Activated T-cell treated with anti-CD3 and anti-CD28 coated beads for 4 hours (primary cell): ENCODE data around the gene HDGFL3.
"Not testable (repeated sequence)": the region's sequence is repeated elsewhere in the genome, so short reads cannot be mapped to it uniquely, and the experiment has no call there.

ENCODE experiments used
- DNase-seq: peaks from one replicate; pipeline ENCODE4 v3.0.0-alpha.2; 2020

The HDGFL3 gene

DNA sequence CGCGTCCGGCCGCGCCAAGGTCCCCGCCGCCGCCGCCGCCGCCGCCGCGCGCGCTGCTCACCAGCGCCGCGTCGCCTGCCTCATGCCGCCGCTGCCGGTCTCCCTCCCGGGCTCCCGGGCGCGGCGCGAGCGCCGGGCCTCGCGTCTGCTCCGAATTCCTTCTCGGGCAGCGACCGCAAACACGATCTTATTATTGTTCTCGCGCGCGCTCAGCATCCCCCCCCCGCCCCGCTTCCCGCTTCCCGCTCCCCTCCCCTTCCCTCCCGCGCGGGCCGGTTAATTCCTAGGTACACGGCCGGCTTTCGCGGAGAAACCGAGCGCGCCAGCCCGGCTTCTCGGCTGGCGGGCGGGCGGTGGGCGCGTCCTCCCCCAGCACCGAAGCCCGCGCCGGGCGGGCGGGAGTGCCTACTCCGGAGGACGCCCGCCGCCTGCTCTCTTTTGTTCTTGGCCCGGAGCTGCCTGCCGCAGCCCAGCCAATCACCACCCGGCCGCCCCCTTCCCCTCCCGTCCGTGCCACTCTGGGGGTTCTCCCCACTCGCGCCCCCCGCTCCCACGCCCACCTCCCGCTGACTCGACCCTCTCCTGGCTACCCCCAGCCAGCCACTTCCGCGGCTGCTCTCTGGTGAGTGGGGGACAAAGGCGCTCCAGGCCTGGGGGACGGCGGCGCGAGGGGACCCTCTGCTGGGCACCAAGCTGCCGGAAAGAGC lies at the start of gene HDGFL3:
Gene HDGFL3, minus strand, starts transcription at position 164 of the 707 bp plus-strand sequence. CDS start 409 bp downstream, outside the sequence.
- DNase-seq: no peak

DNA sequence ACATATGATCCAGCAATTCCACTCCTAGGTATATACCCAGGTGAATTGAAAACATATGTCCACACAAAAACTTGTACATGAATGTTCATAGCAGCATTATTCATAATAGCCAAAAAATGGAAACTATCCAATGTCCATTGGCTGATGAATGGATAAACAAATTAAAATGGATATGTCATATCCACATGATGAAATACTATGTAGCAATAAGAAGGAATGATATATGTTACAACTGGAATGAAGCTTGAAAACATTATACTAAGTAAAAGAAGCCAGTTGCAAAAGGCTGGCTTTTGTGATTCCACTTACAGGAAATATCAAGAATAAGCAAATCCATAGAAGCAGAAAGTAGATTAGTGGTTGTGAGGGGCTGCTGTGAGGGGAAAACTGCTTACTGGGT lies 43.2 kb upstream of the HDGFL3 start:
- DNase-seq: no peak

DNA sequence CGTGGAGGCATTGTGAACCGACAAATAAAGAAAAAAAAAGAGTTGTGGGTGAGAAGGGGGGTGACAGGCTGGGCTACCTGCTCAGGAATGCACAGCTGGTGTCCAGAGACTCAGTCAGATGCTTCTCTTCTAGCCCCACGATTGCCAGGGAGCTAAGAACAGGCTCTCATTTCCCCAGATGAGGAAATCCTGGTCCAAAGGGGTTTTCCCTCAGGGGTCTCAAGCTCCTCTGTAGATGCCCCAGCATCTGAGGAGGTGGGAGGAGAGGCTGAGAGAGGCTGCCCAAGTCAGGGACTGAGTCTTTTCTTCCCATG lies 41.4 kb upstream of the HDGFL3 start:
- no peak for DNase-seq

DNA sequence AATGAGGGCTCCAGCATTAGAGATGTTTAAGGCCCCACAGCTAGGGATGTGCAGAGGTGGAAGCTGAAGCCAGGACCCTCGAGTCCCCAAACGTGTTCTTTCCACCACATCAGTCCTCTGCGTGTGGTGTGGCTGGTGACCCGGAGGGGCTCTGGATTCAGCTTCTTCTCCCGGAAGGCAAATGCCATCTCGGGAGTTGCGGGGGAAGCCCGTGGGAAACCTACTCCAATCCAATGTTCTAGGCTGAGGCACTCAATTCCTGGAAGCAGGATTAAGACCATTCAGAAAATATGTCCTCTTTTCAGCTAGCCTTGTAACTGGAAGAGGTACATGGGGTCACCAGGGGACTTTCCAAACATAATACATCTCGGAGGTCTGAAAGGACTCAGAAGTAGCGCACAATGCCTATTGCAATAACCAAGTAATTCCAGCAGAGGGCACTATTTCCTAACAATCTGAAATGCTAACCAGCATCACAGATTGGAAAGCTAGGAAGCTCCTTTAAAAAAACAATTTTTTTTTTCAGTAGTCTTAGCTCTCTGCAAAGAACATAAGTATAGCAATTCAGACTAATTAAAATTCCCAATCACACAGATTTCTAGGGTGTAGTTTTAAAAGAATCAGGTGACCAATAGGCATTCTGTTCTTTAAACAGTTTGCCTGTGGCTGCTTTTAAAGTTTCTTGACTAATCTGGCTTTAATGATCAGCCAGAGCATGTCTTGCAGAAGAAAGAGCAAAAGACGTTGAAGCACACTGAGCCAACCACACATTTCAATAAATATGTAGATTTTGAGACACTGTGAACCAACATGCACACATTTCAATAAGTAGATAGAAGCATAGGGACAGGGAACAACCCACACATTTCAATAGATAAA lies 40.8 kb upstream of the HDGFL3 start:
- peak; percentile 3 for DNase-seq

GRCh38 chr15:83243634-83244033 lies 36.0 kb upstream of the HDGFL3 start:
- no peak for DNase-seq

GRCh38 chr15:83230242-83230641 lies 22.6 kb upstream of the HDGFL3 start:
- no peak for DNase-seq

- DNase-seq: no peak
Observed at GRCh38 chr15:83225449-83225848, 17.8 kb upstream of the HDGFL3 start.

- not testable (repeated sequence) for DNase-seq
Observed at GRCh38 chr15:83221781-83222180, 14.2 kb upstream of the HDGFL3 start.

- no peak for DNase-seq
Observed at GRCh38 chr15:83219026-83219425, 11.4 kb upstream of the HDGFL3 start.

DNA sequence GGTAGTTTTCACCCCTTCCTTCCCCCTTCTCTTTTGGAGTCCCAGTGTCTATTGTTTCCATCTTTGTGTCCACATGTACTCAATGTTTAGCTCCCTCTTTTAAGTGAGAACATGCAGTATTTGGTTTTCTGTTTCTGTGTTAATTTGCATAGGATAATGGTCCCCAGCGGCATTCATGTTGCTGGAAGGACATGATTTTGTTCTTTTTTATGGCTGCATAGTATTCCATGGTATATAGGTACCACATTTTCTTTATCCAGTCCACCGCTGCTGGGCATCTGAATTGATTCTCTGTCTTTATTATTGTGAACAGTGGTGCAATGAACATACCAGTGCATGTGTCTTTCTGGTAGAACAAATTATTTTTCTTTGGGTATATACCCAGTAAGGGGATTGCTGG lies 7.7 kb upstream of the HDGFL3 start:
- no peak for DNase-seq

DNA sequence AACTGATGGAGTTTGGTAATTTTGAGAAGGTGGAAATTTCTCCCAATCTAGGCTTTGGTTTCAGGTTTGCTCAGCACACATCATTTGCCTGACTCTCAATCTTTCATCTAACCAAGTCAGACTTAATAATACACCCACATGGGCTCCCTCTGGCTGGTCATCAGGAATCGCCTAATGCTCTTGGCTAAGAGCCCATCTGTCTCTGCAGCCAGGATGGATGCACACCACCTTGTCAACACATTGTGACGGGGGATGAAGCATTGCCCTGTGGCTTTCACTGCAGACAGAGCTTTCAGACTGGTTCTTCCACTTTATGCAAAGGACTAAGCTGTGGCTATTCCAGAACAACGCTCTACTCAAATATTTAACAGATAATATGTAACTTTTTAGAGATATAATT lies 3.0 kb upstream of the HDGFL3 start:
- DNase-seq: no peak

- DNase-seq: no peak
Observed at GRCh38 chr15:83209333-83209732, 1.7 kb upstream of the HDGFL3 start.

DNA sequence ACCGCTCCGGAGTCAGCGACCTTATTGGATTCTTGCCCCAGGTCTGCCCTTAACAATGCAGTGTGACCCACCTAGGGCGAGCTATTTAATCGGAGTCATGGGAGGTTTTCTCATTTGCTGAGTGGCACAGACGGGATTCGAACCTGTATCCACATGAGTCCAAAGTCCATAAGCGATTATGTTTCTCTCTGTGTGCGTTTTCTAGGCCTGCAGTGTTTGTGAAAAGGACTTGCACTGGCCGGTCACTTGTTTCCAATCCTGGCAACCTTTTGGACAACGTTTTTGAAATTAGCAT lies 691 bp upstream of the HDGFL3 start:
- DNase-seq: no peak

DNA sequence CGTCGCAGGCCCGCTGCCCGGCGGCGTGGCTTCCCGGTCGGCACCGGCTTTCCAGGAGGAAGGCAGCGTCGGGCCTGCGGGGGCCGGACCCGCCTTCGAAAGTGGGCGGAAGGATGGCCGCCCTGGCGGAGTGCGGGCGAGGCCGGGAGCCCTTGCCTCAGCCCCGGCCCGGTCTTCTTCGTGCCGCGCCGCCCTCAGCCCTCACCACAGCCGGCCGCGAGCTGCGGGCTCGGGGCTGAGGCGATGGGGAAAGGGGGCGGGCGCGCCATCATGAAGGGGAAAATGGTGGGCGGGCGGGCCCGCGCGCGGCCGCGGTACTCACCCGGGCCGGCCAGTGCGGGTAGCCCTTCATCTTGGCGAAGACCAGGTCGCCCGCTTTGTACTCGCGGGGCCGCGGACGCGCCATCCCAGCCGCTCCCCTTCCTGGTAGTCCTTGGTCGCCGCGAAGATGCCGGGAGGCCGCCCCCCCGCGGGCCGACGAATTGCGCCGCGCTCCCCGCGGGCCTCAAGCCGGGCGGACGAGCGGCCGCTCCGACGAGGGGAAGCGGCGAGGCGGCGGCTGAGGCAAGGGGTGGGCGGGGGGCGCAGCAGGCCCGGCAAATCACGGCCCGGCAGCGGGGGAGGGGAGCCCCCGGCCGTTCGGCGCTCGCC lies 489 bp downstream of the HDGFL3 start:
- DNase-seq: no peak

- DNase-seq: no peak
Observed at GRCh38 chr15:83206526-83207008, 1.1 kb downstream of the HDGFL3 start.

- DNase-seq: no peak
Observed at GRCh38 chr15:83205725-83206324, 1.8 kb downstream of the HDGFL3 start.

GRCh38 chr15:83204697-83205096 lies 2.9 kb downstream of the HDGFL3 start:
- no peak for DNase-seq

DNA sequence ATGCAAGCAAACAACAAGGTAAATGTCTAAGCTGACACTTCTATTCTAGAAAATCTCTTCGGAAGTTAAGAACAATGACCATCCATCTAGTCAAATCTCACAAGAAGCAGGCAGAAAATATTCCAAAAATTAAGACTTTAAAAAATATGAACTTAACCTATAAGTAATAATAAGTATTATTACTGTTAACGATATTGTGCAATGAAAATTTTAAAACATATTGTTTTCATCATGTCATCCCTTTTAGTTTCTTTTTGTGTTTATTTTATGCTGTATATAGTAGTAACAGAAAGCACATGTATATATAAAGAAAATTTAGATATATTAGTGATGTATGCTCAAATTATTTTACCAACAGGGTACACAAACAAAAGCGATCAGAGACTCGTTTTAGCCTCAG lies 4.1 kb downstream of the HDGFL3 start:
- no peak for DNase-seq

DNA sequence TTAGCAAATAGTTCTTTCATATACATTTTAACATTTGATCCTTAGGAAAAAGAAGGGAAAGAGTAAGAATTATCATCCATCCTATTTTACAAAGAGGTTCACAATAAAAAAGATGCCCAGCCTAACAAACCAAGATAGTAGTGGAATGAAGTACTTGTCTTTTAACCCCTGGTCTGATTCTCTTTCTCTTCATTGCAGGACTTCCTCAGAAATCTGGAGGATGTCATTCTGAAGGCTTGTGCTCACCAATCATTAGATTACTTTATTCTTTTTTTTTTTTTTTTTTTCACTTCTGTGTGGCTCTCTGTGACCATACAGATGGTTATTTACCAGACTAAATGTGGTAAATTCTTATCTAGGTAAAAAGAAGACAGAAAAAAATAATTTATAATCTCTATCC lies 7.0 kb downstream of the HDGFL3 start:
- DNase-seq: no peak

- no peak for DNase-seq
Observed at GRCh38 chr15:83200162-83200561, 7.5 kb downstream of the HDGFL3 start.

DNA sequence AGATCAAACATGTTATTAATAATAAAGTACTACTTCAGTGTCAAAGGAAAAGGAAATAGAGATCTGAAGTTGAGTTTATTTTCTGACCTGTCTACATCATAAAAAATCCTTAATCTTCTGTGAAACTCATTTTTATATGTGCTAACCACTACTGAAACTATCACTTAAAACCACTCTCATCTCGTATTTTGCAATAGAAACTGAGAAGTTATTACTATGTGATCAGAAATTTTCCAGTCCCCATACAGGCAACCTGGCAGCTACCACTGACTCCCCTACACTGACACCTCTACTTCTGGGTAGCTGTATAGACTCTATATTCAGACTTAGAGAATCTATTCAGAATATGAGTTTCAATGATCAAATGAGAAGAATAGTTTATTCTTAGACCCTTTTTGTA lies 8.3 kb downstream of the HDGFL3 start:
- DNase-seq: no peak

DNA sequence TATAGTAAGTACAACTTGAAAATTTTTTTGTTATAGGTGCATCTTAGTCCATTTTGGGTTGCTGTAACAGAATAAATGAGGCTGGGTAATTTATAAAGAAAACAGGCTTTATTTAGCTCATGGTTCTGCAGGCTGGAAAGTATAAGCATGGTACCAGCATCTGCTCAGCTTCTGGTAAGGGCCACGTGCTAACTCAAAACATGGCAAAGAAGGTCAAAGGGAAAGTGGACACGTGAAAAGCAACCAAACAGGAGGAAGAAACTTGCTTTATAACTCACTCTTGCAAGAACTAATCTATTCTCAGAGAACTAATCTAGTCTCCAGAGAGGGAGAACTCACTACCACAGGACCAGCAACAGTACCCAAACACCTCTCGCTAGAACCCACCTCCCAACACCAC lies 9.1 kb downstream of the HDGFL3 start:
- no peak for DNase-seq

- no peak for DNase-seq
Observed at GRCh38 chr15:83194528-83194927, 13.1 kb downstream of the HDGFL3 start.

GRCh38 chr15:83193721-83194120 lies 13.9 kb downstream of the HDGFL3 start:
- DNase-seq: no peak
